HUDEP-2 (cell line): Measurements from ENCODE around the gene VWA3A.
"Not testable (repeated sequence)": the region's sequence is repeated elsewhere in the genome, so short reads cannot be mapped to it uniquely, and the experiment has no call there.

Source experiments
- DNase-seq, 76 experiments: peaks; one replicate each; lab custom pipeline; 2025; ENCODE audit not compliant: unreplicated experiment in 76 of 76; lab: John Stamatoyannopoulos, UW

The VWA3A gene

DNA sequence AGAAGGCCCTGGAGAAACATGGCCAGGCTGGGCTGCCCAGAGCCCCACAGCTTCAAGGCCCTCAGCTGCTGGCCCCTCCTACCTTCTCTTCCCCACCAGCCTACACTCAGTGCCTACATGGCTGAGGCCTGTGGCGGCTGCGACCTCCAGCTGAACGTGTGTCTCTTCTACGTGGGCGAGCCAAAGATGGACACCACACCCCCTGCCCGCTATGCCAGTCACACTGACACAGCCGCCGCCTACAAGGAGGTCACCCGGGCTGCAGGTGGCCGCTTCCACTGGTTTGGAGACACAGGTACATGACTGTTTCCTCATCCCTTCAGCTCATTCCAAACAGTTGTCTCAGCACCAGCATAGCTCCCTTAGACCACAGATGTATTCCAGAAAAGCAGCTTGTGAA, 40.5 kb downstream of the VWA3A start:
- DNase-seq, result no peak

GRCh38 chr16:22138482-22138881, 46.1 kb downstream of the VWA3A start:
- DNase-seq, result no peak

DNA sequence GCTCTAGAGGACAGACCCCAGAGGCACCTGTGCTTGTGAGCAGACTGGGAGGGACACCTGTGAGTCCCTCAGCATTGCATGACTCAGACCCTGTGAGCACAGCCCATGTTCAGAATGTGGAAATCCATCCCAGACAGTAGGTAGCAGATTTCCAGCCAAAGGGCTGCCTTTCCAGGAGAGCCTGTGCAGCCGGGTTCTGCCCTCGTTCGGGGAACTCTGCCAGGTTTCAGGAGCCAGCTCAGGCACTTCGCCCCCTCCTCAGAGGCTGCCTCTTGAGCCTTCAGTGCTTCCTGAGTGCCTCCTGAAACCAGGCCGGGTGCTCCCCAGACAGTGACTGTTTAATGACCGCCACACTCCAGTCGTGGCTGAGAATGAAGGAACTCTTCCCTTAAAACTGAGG, 46.7 kb downstream of the VWA3A start:
- DNase-seq, result no peak

DNA sequence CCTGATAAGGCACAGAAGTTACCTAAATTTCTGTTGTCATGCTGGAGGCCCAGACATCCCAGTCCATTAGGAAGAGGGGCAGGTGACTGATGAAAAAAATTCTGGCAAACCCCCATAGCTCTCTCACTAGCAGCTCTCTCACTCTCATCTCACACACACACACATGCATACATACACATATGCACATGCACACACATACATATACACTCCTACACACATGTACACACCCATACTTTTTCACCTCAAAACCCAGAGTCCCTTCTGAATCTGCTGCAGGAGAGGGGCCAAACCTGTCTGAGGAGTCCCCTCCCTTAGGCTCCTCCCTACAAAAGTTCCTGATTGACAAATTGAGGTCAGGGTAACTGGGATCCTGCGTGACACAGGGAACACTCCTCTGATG, 47.4 kb downstream of the VWA3A start:
- no peak for DNase-seq

GRCh38 chr16:22141767-22142166, 49.4 kb downstream of the VWA3A start:
- DNase-seq, result peak in 3 of 76 experiments; percentile 4 to 5 (median 4)

DNA sequence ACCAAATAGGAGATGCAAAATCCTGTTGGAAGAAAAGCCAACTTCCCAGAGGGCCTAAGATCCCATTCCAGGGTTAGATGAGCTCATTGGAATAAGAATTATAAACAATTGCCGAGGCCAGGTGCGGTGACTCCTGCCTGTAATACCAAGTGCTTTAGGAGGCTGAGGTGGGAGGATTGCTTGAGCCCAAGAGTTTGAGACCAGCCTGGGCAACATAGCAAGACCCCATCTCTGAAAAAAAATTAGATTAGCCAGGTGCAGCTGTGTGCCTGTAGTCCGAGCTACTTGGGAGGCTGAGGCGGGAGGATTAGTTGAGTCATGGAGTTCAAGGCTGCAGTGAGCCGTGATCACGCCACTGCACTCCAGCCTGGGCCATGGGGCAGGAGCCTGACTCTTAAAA, 52.2 kb downstream of the VWA3A start:
- DNase-seq, result no peak

- DNase-seq, result no peak
Observed at GRCh38 chr16:22147853-22148252, 55.5 kb downstream of the VWA3A start.

GRCh38 chr16:22151246-22151998, 59.1 kb downstream of the VWA3A start:
- no peak for DNase-seq

GRCh38 chr16:22152316-22152715, 60.0 kb downstream of the VWA3A start:
- no peak for DNase-seq

DNA sequence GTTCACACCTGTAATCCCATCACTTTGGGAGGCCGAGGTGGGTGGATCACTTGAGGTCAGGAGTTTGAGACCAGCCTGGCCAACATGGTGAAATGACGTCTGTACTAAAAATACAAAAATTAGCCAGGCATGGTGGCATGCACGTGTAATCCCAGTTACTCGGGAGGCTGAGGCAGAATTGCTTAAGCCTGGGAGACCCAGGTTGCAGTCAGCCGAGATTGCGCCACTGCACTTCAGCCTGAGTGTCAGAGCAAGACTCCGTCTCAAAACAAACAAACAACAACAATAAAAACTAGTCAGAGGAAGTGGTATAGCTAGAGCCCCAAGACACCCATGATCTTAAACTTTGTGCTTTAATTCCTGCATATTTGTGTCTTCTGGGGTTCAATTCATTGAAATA, 60.7 kb downstream of the VWA3A start:
- not testable (repeated sequence) for DNase-seq

DNA sequence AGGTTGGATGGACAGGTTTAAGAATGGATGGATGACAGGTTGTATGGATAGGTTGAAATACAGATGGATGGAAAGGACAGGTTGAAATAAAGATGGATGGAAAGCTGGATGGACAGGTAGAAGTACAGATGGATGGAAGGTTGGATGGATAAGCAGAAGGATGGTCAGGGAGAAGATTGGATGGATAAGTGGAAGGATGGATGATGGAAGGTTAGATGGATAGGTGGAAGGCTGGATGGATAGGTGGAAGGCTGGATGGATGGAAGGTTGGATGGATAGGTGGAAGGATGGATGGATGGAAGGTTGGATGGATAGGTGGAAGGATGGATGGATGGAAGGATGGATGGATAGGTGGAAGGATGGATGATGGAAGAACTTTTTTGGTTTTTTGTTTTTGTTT, 69.1 kb downstream of the VWA3A start:
- no peak for DNase-seq

- no peak for DNase-seq
Observed at GRCh38 chr16:22161999-22162655, 69.8 kb downstream of the VWA3A start, which contains the start of gene SDR42E2. Gene SDR42E2, plus strand, starts transcription at chr16:22162506. Its CDS starts 3,077 bp downstream, at chr16:22165583.

GRCh38 chr16:22162656-22163009, 70.3 kb downstream of the VWA3A start:
- DNase-seq, result no peak

GRCh38 chr16:22163806-22164205, 71.5 kb downstream of the VWA3A start:
- DNase-seq, result no peak

- DNase-seq, result no peak
Observed at GRCh38 chr16:22164482-22164881, 72.1 kb downstream of the VWA3A start.

DNA sequence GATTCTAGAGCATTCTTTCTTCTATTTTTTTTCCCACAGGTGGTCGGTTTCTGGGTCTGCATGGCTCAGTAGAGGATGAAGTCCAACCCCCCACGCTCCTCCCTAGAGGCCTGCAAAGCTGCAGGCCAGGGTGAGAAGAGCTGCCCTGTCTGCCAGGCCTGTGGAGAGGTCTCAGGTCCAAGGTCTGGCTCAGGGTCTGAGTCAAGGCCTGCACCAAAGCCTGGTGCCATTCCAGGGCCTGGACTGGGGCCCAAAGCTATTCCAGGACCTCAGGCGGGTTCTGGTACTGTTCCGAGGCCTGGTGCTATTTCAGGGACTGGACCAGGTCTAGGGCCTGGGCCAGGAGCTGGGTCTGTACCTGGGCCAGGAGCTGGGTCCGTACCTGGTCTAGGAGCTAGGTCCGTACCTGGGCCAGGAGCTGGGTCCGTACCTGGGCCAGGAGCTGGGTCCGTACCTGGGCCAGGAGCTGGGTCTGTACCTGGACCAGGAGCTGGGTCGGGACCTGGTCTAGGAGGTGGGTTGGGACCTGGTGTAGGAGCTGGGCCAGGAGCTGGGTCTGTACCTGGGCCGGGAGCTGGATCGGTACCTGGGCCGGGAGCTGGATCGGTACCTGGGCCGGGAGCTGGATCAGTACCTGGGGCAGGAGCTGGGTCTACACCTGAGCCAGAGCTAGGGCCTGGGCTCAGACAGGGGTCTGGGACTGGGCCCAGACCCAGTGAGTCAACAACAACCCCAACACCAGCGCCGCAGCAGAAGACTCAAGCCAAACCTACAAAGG, 73.4 kb downstream of the VWA3A start:
- no peak for DNase-seq

GRCh38 chr16:22171953-22172352, 79.6 kb downstream of the VWA3A start:
- DNase-seq, result no peak

GRCh38 chr16:22172642-22173041, 80.3 kb downstream of the VWA3A start:
- DNase-seq, result not testable (repeated sequence)

GRCh38 chr16:22174642-22175041, 82.3 kb downstream of the VWA3A start:
- DNase-seq, result no peak

- DNase-seq, result no peak
Observed at GRCh38 chr16:22177968-22178930, 85.9 kb downstream of the VWA3A start.
